WTC11 (cell line): ENCODE data around the gene AHSG. TPM values are rescaled to one million over a fixed set of nuclear protein-coding genes. Genes with fewer than 3 reads are reported as not detected.
A peak's percentile ranks its signal among the peaks of the same experiment; 100 is the strongest.

Source experiments
- ATAC-seq: fragments of 200-7000 bp; cut with Tn5 transposase; 2 replicates; pipeline ENCODE4 v1.10.0; 2021; ENCODE audit warnings: mild to moderate bottlenecking, moderate library complexity
- CTCF ChIA-PET: fragments of 300-600 bp; sonication (Branson Sonifier 250); formaldehyde crosslinking; loops from one replicate; lab custom pipeline; 2021; ENCODE audit warnings: antibody characterized with exemption; lab: Charles Lee
- POLR2A ChIA-PET: fragments of 350-600 bp; sonication (Branson Sonifier 250); formaldehyde crosslinking; loops from one replicate; lab custom pipeline; 2021; ENCODE audit warnings: antibody characterized with exemption; lab: Charles Lee
- DNase-seq: peaks from one replicate; pipeline ENCODE4 v3.0.0; 2021; ENCODE audit warnings: low spot score
- H3K27ac Mint-ChIP-seq: 2 replicates; pipeline ENCODE4 v1.8.0; 2021; ENCODE audit warnings: mixed read lengths
- H3K27me3 Mint-ChIP-seq: 2 replicates; pipeline ENCODE4 v1.8.0; 2021; ENCODE audit warnings: low read depth, mild to moderate bottlenecking, moderate library complexity, mixed read lengths
- H3K36me3 Mint-ChIP-seq: 2 replicates; pipeline ENCODE4 v1.8.0; 2021; ENCODE audit warnings: mixed read lengths
- H3K4me1 Mint-ChIP-seq: 2 replicates; pipeline ENCODE4 v1.8.0; 2022; ENCODE audit warnings: mixed read lengths
- H3K4me3 Mint-ChIP-seq: 2 replicates; pipeline ENCODE4 v1.8.0; 2021; ENCODE audit warnings: mild to moderate bottlenecking, moderate library complexity, mixed read lengths
- H3K9me3 Mint-ChIP-seq: 2 replicates; pipeline ENCODE4 v1.8.0; 2021; ENCODE audit warnings: mixed read lengths
- AFF4 ChIP-seq: sonication (generic); formaldehyde crosslinking; IDR thresholded peaks from 2 replicates; pipeline ENCODE4 v1.8.1; 2023; ENCODE audit warnings: mild to moderate bottlenecking, missing genetic modification reagents, borderline replicate concordance
- AR ChIP-seq: fragments of 250-450 bp; sonication (Bioruptor Pico); IDR thresholded peaks from 2 replicates; pipeline ENCODE4 v1.9.0; 2021; ENCODE audit warnings: mild to moderate bottlenecking
- ATF1 ChIP-seq: sonication (generic); formaldehyde crosslinking; IDR thresholded peaks from 2 replicates; pipeline ENCODE4 v1.8.1; 2023; ENCODE audit warnings: mild to moderate bottlenecking, moderate library complexity, missing genetic modification reagents
- CBFB ChIP-seq: sonication (generic); formaldehyde crosslinking; IDR thresholded peaks from 2 replicates; pipeline ENCODE4 v1.8.1; 2022; ENCODE audit warnings: mild to moderate bottlenecking, low read depth, missing genetic modification reagents
- ESRRA ChIP-seq: sonication (generic); formaldehyde crosslinking; IDR thresholded peaks from 2 replicates; pipeline ENCODE4 v1.8.1; 2022; ENCODE audit warnings: mild to moderate bottlenecking, missing genetic modification reagents, borderline replicate concordance
- FOXJ3 ChIP-seq: sonication (generic); formaldehyde crosslinking; IDR thresholded peaks from 2 replicates; pipeline ENCODE4 v1.9.0; 2021; ENCODE audit warnings: missing genetic modification reagents, mild to moderate bottlenecking, borderline replicate concordance
- HMGXB4 ChIP-seq: sonication (generic); formaldehyde crosslinking; IDR thresholded peaks from 2 replicates; pipeline ENCODE4 v1.8.1; 2023; ENCODE audit warnings: mild to moderate bottlenecking, moderate library complexity, missing genetic modification reagents
- JUN ChIP-seq: sonication (generic); formaldehyde crosslinking; IDR thresholded peaks from 2 replicates; pipeline ENCODE4 v1.8.0; 2023; ENCODE audit warnings: mild to moderate bottlenecking, missing genetic modification reagents
- KAT7 ChIP-seq: sonication (generic); formaldehyde crosslinking; IDR thresholded peaks from 2 replicates; pipeline ENCODE4 v1.8.1; 2023; ENCODE audit warnings: missing genetic modification reagents, mild to moderate bottlenecking, borderline replicate concordance
- MLX ChIP-seq: sonication (generic); formaldehyde crosslinking; IDR thresholded peaks from 2 replicates; pipeline ENCODE4 v1.8.1; 2023; ENCODE audit warnings: mild to moderate bottlenecking, missing genetic modification reagents, moderate library complexity
- NFE2L1 ChIP-seq: sonication (generic); formaldehyde crosslinking; IDR thresholded peaks from 2 replicates; pipeline ENCODE4 v1.8.1; 2023; ENCODE audit warnings: missing genetic modification reagents
- NR1H2 ChIP-seq: sonication (generic); formaldehyde crosslinking; IDR thresholded peaks from 2 replicates; pipeline ENCODE4 v1.9.0; 2021; ENCODE audit warnings: mild to moderate bottlenecking, moderate library complexity, missing genetic modification reagents
- SMAD3 ChIP-seq: sonication (generic); formaldehyde crosslinking; IDR thresholded peaks from 2 replicates; pipeline ENCODE4 v1.8.0; 2022; ENCODE audit warnings: missing genetic modification reagents, mild to moderate bottlenecking, borderline replicate concordance
- SOX15 ChIP-seq: fragments of 250-450 bp; sonication (Bioruptor Pico); IDR thresholded peaks from 2 replicates; pipeline ENCODE4 v1.9.0; 2021; ENCODE audit warnings: mild to moderate bottlenecking
- SP1 ChIP-seq: sonication (generic); formaldehyde crosslinking; conservative IDR thresholded peaks from 2 replicates; pipeline ENCODE4 v1.8.1; 2022; ENCODE audit warnings: missing genetic modification reagents
- TEAD1 ChIP-seq: sonication (generic); formaldehyde crosslinking; IDR thresholded peaks from 2 replicates; pipeline ENCODE4 v1.8.0; 2022; ENCODE audit warnings: mild to moderate bottlenecking, missing genetic modification reagents
- TEAD4 ChIP-seq: sonication (generic); formaldehyde crosslinking; IDR thresholded peaks from 2 replicates; pipeline ENCODE4 v1.8.0; 2022; ENCODE audit warnings: mild to moderate bottlenecking, missing genetic modification reagents
- ZNF138 ChIP-seq: sonication (generic); formaldehyde crosslinking; conservative IDR thresholded peaks from 2 replicates; pipeline ENCODE4 v1.8.1; 2022; ENCODE audit warnings: mild to moderate bottlenecking, moderate library complexity, missing genetic modification reagents
- ZNF219 ChIP-seq: sonication (generic); formaldehyde crosslinking; IDR thresholded peaks from 2 replicates; pipeline ENCODE4 v1.8.0; 2023; ENCODE audit warnings: missing genetic modification reagents, mild to moderate bottlenecking, borderline replicate concordance
- total RNA-seq: library from RNA; stranded (reverse); gene quantifications from 3 replicates; pipeline ENCODE4 v1.2.3, GENCODE V29; 2021
- TF ChIP-seq, protein P1 (sequence below): sonication (generic); formaldehyde crosslinking; conservative IDR thresholded peaks from 2 replicates; pipeline ENCODE4 v1.8.1; 2022; ENCODE audit warnings: mild to moderate bottlenecking, missing genetic modification reagents
- TF ChIP-seq, protein P2 (sequence below): fragments of 200-600 bp; IDR thresholded peaks from 2 replicates; pipeline ENCODE4 v1.8.0; 2022; ENCODE audit warnings: antibody characterized with exemption

The AHSG gene
- total RNA-seq, 1 experiment from 2014 or later = 1.9 TPM

- TF ChIP-seq, protein P1, sequence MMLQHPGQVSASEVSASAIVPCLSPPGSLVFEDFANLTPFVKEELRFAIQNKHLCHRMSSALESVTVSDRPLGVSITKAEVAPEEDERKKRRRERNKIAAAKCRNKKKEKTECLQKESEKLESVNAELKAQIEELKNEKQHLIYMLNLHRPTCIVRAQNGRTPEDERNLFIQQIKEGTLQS (CRISPR knock-in tag) = no peak
- TF ChIP-seq ZNF219 (no peak), TEAD4 (CRISPR knock-in tag) (no peak), ATF1 (CRISPR knock-in tag) (no peak), ESRRA (no peak), AFF4 (CRISPR knock-in tag) (no peak), SOX15 (CRISPR knock-in tag) (no peak), NFE2L1 (no peak), MLX (CRISPR knock-in tag) (no peak), TEAD1 (CRISPR knock-in tag) (no peak), AR (no peak)
- TF ChIP-seq, all 79 proteins: peak for 0
Observed at GRCh38 chr3:186663361-186664118, 50.7 kb downstream of the AHSG start (continued).

- TF ChIP-seq SP1 (CRISPR knock-in tag) (no peak), ZNF138 (CRISPR knock-in tag) (no peak), CBFB (no peak)
- POLR2A ChIA-PET = no interaction called here
- Mint-ChIP-seq H3K9me3 (peaks cover 10% of the 10 kb centered on the region), H3K4me3 (peak overlapping the region; percentile 1; the same call in 1 of the 2 replicates), H3K4me1 (peaks cover 49% of the 10 kb centered on the region), H3K27me3 (peaks cover 5% of the 10 kb centered on the region), H3K36me3 (peaks cover 10% of the 10 kb centered on the region), H3K27ac (peak overlapping the region; percentile 90)
- CTCF ChIA-PET = interaction anchor here (0.6 to 1.4 kb wide), 4 partner anchors 47 to 75 kb away, joined by 3 to 6 read pairs (median 4); no protein-coding TSS in a partner anchor
- DNase-seq (no peak), ATAC-seq (peak; percentile 78)
Observed at GRCh38 chr3:186664119-186664495, 51.2 kb downstream of the AHSG start.

DNA sequence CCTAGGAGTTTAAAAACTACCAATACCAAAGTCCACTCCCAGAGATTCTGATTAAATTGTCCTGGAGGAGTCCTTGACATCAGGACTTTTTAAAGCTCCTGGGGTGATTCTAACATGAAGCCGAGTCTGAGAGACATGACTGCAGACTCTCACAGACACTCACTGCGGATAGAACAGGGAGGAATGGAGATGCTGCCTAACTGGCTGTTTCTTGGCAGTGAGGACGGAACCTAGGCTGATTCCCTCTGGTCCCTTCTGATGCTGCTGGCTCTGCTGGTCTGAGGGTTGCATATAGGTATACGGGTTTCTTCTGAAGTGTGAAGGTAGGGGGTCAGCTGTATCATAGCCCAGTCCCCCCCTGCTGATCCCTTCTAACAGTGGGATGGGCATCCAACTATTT, 51.6 kb downstream of the AHSG start:
- no peak for DNase-seq
- H3K4me1 Mint-ChIP-seq = peaks cover 52% of the 10 kb centered on the region
- ChIA-PET CTCF (interaction anchor here (0.8 to 1.4 kb wide), 2 partner anchors 49 to 50 kb away, joined by 3 to 5 read pairs; no protein-coding TSS in a partner anchor), POLR2A (no interaction called here)
- no peak overlapping the region for H3K4me3 Mint-ChIP-seq
- peaks cover under 1% of the 10 kb centered on the region for H3K27me3 Mint-ChIP-seq
- peaks cover 6% of the 10 kb centered on the region for H3K36me3 Mint-ChIP-seq
- peak; percentile 64 for ATAC-seq
- peaks cover 6% of the 10 kb centered on the region for H3K9me3 Mint-ChIP-seq
- H3K27ac Mint-ChIP-seq = peak overlapping the region; percentile 90
- no peak for TF ChIP-seq JUN (CRISPR knock-in tag)
- no peak for TF ChIP-seq ATF1 (CRISPR knock-in tag)
- no peak for TF ChIP-seq TEAD4 (CRISPR knock-in tag)
- TF ChIP-seq SMAD3 (CRISPR knock-in tag) = no peak
- TF ChIP-seq, protein P2, sequence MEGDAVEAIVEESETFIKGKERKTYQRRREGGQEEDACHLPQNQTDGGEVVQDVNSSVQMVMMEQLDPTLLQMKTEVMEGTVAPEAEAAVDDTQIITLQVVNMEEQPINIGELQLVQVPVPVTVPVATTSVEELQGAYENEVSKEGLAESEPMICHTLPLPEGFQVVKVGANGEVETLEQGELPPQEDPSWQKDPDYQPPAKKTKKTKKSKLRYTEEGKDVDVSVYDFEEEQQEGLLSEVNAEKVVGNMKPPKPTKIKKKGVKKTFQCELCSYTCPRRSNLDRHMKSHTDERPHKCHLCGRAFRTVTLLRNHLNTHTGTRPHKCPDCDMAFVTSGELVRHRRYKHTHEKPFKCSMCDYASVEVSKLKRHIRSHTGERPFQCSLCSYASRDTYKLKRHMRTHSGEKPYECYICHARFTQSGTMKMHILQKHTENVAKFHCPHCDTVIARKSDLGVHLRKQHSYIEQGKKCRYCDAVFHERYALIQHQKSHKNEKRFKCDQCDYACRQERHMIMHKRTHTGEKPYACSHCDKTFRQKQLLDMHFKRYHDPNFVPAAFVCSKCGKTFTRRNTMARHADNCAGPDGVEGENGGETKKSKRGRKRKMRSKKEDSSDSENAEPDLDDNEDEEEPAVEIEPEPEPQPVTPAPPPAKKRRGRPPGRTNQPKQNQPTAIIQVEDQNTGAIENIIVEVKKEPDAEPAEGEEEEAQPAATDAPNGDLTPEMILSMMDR = no peak
- TF ChIP-seq FOXJ3 (CRISPR knock-in tag) = no peak
- no peak for TF ChIP-seq NFE2L1
- TF ChIP-seq HMGXB4 (CRISPR knock-in tag) = no peak
- TF ChIP-seq KAT7 (CRISPR knock-in tag) = no peak
- TF ChIP-seq NR1H2 (CRISPR knock-in tag) = no peak
